H1 (cell line): ENCODE results near the gene LAX1. TPM values are rescaled to one million over a fixed set of nuclear protein-coding genes. Genes with fewer than 3 reads are reported as not detected.

Experiments
- EP300 ChIP-seq, 2 experiments: IDR thresholded peaks; 1 replicate in 1 of 2; 2 replicates in 1 of 2; pipeline ENCODE4 v1.6.1; 2011 to 2012; ENCODE audit warnings: low read depth in 2 of 2, low read length in 2 of 2, mild to moderate bottlenecking in 2 of 2, borderline replicate concordance in 1 of 2, inconsistent platforms in 1 of 2, moderate library complexity in 1 of 2
- GTF2F1 ChIP-seq: IDR thresholded peaks from 2 replicates; pipeline ENCODE4 v1.6.1; 2012; ENCODE audit warnings: low read depth, low read length, improper control_type of control experiment, borderline replicate concordance
- HDAC6 ChIP-seq: IDR thresholded peaks from one replicate; pipeline ENCODE4 v1.7.1; 2012; ENCODE audit warnings: low read depth, mild to moderate bottlenecking, inconsistent platforms, low read length, moderate library complexity
- POLR2A ChIP-seq, 2 experiments: IDR thresholded peaks; 1 replicate in 1 of 2; 2 replicates in 1 of 2; pipeline ENCODE4 v1.6.1; 2011; ENCODE audit warnings: low read depth in 2 of 2, low read length in 2 of 2, mild to moderate bottlenecking in 2 of 2; ENCODE audit errors: control extremely low read depth in 1 of 2
- RFX5 ChIP-seq: IDR thresholded peaks from 2 replicates; pipeline ENCODE4 v1.6.1; 2011; ENCODE audit warnings: low read depth, low read length, improper control_type of control experiment, borderline replicate concordance
- polyA plus RNA-seq, 7 experiments: library from polyadenylated mRNA; depleted of rRNA in 3 of 7; stranded (reverse) in 5 of 7; unstranded in 2 of 7; fragments of >200 nt in 5 of 7; fragments of 200-250 nt in 2 of 7; gene quantifications; 1 replicate in 5 of 7; 2 replicates in 1 of 7; 4 replicates in 1 of 7; pipeline versions ENCODE4 v1.2.1 to v1.2.3, GENCODE V29; 2011 to 2013; ENCODE audit warnings: missing spikeins in 2 of 7, mixed read lengths in 2 of 7
- total RNA-seq: library from RNA; stranded (reverse); fragmentation: NEBNext Ultra II Directional; extraction: Animal tissue kit (Norgen Biotek cat#: 25700); gene quantifications from 2 replicates; pipeline ENCODE4 v1.2.1, GENCODE V29; 2021
- TF ChIP-seq, protein P1 (sequence below): fragments of 300-600 bp; sonication (generic); IDR thresholded peaks from 2 replicates; pipeline ENCODE4 v1.7.1; 2012; ENCODE audit warnings: low read length, moderate library complexity, mild to moderate bottlenecking, inconsistent platforms; ENCODE audit not compliant: insufficient replicate concordance
- TF ChIP-seq, protein P2 (sequence below): IDR thresholded peaks from 2 replicates; pipeline ENCODE4 v1.6.1; 2012; ENCODE audit warnings: low read length, inconsistent platforms

Gene LAX1
- total and polyA plus RNA-seq, 2 of the 8 experiments (the other 6 are each of a cell fraction or from before 2014, with no cell fraction given), result 0.11 TPM; not detected in 1

DNA sequence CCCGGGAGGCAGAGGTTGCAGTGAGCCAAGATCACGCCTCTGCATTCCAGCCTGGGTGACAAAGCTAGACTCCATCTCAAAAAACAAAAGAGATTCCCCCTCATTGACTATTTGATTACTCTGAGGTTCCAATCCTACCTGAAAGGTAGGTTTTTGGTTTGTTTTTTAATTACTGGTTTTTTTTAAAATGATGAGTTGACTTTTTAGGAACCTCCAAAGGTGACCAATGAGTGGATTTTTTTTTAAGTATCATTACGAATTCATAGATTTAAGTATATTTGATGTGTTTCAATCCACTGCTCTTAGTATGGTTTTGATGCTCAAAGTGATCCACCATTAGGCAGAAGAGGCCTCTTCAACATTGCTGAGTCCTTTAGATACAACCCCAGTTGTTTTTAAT, 47.9 kb upstream of the LAX1 start (continued):
- TF ChIP-seq, protein P1, sequence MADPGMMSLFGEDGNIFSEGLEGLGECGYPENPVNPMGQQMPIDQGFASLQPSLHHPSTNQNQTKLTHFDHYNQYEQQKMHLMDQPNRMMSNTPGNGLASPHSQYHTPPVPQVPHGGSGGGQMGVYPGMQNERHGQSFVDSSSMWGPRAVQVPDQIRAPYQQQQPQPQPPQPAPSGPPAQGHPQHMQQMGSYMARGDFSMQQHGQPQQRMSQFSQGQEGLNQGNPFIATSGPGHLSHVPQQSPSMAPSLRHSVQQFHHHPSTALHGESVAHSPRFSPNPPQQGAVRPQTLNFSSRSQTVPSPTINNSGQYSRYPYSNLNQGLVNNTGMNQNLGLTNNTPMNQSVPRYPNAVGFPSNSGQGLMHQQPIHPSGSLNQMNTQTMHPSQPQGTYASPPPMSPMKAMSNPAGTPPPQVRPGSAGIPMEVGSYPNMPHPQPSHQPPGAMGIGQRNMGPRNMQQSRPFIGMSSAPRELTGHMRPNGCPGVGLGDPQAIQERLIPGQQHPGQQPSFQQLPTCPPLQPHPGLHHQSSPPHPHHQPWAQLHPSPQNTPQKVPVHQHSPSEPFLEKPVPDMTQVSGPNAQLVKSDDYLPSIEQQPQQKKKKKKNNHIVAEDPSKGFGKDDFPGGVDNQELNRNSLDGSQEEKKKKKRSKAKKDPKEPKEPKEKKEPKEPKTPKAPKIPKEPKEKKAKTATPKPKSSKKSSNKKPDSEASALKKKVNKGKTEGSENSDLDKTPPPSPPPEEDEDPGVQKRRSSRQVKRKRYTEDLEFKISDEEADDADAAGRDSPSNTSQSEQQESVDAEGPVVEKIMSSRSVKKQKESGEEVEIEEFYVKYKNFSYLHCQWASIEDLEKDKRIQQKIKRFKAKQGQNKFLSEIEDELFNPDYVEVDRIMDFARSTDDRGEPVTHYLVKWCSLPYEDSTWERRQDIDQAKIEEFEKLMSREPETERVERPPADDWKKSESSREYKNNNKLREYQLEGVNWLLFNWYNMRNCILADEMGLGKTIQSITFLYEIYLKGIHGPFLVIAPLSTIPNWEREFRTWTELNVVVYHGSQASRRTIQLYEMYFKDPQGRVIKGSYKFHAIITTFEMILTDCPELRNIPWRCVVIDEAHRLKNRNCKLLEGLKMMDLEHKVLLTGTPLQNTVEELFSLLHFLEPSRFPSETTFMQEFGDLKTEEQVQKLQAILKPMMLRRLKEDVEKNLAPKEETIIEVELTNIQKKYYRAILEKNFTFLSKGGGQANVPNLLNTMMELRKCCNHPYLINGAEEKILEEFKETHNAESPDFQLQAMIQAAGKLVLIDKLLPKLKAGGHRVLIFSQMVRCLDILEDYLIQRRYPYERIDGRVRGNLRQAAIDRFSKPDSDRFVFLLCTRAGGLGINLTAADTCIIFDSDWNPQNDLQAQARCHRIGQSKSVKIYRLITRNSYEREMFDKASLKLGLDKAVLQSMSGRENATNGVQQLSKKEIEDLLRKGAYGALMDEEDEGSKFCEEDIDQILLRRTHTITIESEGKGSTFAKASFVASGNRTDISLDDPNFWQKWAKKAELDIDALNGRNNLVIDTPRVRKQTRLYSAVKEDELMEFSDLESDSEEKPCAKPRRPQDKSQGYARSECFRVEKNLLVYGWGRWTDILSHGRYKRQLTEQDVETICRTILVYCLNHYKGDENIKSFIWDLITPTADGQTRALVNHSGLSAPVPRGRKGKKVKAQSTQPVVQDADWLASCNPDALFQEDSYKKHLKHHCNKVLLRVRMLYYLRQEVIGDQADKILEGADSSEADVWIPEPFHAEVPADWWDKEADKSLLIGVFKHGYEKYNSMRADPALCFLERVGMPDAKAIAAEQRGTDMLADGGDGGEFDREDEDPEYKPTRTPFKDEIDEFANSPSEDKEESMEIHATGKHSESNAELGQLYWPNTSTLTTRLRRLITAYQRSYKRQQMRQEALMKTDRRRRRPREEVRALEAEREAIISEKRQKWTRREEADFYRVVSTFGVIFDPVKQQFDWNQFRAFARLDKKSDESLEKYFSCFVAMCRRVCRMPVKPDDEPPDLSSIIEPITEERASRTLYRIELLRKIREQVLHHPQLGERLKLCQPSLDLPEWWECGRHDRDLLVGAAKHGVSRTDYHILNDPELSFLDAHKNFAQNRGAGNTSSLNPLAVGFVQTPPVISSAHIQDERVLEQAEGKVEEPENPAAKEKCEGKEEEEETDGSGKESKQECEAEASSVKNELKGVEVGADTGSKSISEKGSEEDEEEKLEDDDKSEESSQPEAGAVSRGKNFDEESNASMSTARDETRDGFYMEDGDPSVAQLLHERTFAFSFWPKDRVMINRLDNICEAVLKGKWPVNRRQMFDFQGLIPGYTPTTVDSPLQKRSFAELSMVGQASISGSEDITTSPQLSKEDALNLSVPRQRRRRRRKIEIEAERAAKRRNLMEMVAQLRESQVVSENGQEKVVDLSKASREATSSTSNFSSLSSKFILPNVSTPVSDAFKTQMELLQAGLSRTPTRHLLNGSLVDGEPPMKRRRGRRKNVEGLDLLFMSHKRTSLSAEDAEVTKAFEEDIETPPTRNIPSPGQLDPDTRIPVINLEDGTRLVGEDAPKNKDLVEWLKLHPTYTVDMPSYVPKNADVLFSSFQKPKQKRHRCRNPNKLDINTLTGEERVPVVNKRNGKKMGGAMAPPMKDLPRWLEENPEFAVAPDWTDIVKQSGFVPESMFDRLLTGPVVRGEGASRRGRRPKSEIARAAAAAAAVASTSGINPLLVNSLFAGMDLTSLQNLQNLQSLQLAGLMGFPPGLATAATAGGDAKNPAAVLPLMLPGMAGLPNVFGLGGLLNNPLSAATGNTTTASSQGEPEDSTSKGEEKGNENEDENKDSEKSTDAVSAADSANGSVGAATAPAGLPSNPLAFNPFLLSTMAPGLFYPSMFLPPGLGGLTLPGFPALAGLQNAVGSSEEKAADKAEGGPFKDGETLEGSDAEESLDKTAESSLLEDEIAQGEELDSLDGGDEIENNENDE, result no peak
- TF ChIP-seq GTF2F1 (no peak), EP300 (IDR thresholded peaks at IDR 0.05; ENCODE audit: borderline replicate concordance in 1 of 2, low read depth in 2 of 2, low read length in 2 of 2) (no peak), HDAC6 (no peak), POLR2A (IDR thresholded peaks at IDR 0.05; ENCODE audit: control extremely low read depth in 1 of 2, low read depth in 2 of 2, low read length in 2 of 2) (no peak), RFX5 (no peak)
- TF ChIP-seq, protein P2, sequence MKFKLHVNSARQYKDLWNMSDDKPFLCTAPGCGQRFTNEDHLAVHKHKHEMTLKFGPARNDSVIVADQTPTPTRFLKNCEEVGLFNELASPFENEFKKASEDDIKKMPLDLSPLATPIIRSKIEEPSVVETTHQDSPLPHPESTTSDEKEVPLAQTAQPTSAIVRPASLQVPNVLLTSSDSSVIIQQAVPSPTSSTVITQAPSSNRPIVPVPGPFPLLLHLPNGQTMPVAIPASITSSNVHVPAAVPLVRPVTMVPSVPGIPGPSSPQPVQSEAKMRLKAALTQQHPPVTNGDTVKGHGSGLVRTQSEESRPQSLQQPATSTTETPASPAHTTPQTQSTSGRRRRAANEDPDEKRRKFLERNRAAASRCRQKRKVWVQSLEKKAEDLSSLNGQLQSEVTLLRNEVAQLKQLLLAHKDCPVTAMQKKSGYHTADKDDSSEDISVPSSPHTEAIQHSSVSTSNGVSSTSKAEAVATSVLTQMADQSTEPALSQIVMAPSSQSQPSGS, result no peak
